Lower leg skin (tissue), 4 donors: ENCODE measurements around the gene TASP1. TPM values are rescaled to one million over a fixed set of nuclear protein-coding genes. Genes with fewer than 3 reads are reported as not detected.

ENCODE experiments used
- DNase-seq, 2 donors: peaks; one replicate each; pipeline ENCODE4 v3.0.0-alpha.2; 2019; ENCODE audit warnings: low spot score in 2 of 2
- H3K4me3 ChIP-seq: fragments of 200-600 bp; sonication (generic); 2 replicates; pipeline ENCODE4 v1.5.1; 2017; ENCODE audit warnings: mild to moderate bottlenecking, low read depth; ENCODE audit not compliant: poor library complexity, severe bottlenecking
- CTCF ChIP-seq, 3 donors: fragments of 450-650 bp; IDR thresholded peaks; one replicate each; pipeline ENCODE4 v1.5.1; 2016; ENCODE audit warnings: antibody characterized with exemption in 3 of 3, mild to moderate bottlenecking in 3 of 3, moderate library complexity in 2 of 3
- POLR2A ChIP-seq, 2 donors: fragments of 450-650 bp; IDR thresholded peaks; one replicate each; pipeline ENCODE4 v1.6.1; 2016 to 2017; ENCODE audit warnings: antibody characterized with exemption in 2 of 2, mild to moderate bottlenecking in 1 of 2, moderate library complexity in 1 of 2
- WGBS, 2 donors: methylation state at CpG; one replicate each; pipeline ENCODE4 v1.1.5; 2018; 5-methylcytosine and 5-hydroxymethylcytosine counted together
- intact Hi-C: fragments of 100-400 bp; cut with DNase I; formaldehyde crosslinking; loops from one replicate; pipeline ENCODE4 v1.15.0; 2023; ENCODE audit warnings: low total_unique reads
- total RNA-seq, 4 donors: library from RNA; depleted of rRNA; stranded (reverse); fragments of >200 nt; gene quantifications; one replicate each; pipeline ENCODE4 v1.1.0, GENCODE V29; 2016

TASP1 gene
- total RNA-seq, 4 donors from 2014 or later = 9.0 to 18.3 (median 12.7) TPM

GRCh38 chr20:13449868-13450434, 188.8 kb downstream of the TASP1 start:
- no peak overlapping the region for H3K4me3 ChIP-seq
- no peak for DNase-seq
- TF ChIP-seq CTCF (IDR thresholded peaks at IDR 0.05) (no peak), POLR2A (IDR thresholded peaks at IDR 0.05) (no peak)
- intact Hi-C loops = no loop called here
- WGBS, 2 donors = 81 to 83% methylated on average over 3 of the region's 3 CpGs

DNA sequence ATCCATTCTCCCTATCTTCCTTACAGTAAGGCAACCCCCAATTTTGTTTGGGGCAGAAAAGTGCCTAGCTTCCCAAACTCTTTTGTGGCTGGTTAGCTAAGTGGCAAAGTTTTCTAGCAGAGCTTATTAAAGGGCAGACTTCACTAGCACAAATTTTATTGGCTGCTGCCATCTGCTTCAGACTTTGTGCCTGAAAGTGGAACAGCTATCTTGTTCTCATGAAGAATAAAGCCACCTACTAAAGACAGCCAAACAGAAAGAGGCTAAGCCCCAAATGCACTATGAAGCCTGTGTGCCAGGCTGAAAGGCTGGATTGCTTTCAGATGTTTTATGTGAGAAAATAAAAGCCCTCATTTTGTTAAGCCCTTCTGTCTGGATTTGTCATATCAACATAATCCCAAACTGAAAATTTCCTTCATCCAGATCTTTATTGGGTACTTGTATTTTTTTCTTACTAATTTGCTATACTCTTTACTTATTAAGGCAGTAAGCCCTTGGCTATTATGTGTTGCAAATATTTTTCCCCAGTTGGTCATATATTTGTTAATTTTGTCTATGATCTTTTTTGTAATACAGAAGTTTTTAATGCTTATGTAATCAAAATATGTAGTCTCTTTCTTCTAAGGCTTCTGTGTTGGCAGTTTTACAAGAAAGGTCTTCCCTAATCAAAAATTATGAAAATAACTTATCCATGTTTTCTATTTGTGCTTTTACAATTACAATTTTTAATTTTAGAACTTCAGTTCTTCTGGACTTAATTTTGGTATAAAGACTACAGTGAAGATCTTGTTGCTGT, 191.1 kb downstream of the TASP1 start:
- TF ChIP-seq POLR2A (IDR thresholded peaks at IDR 0.05) (no peak), CTCF (IDR thresholded peaks at IDR 0.05) (no peak)
- intact Hi-C loops = no loop called here
- DNase-seq = no peak
- H3K4me3 ChIP-seq = no peak overlapping the region

GRCh38 chr20:13443690-13444089, 195.0 kb downstream of the TASP1 start:
- 87 to 90% methylated on average over 2 of the region's 2 CpGs for WGBS, 2 donors
- no peak overlapping the region for H3K4me3 ChIP-seq
- intact Hi-C loops = no loop called here
- TF ChIP-seq CTCF (IDR thresholded peaks at IDR 0.05) = no peak
- TF ChIP-seq POLR2A (IDR thresholded peaks at IDR 0.05) = no peak
- DNase-seq = no peak

DNA sequence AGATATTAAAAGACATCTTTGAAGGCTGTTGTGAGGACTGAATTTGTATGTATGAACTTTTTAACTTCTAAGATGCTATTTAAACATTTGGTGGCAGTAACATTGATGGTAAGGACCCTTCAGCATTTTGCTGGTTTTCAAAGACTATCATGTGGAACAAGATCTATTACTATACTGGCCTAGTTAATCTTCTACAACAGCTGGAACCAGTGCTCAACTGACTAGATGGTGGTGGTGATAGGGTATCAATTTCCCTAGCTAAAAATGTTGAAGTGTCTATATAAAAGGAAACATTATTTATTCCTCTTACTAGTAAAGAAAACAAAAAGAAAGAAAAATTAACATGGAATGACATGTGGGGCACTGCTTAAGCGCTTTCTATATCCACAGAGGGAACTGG, 195.7 kb downstream of the TASP1 start:
- intact Hi-C loops = no loop called here
- no peak overlapping the region for H3K4me3 ChIP-seq
- WGBS, 2 donors = 95 to 98% methylated on average over 1 of the region's 1 CpG
- no peak for TF ChIP-seq POLR2A (IDR thresholded peaks at IDR 0.05)
- no peak for TF ChIP-seq CTCF (IDR thresholded peaks at IDR 0.05)
- DNase-seq = no peak

DNA sequence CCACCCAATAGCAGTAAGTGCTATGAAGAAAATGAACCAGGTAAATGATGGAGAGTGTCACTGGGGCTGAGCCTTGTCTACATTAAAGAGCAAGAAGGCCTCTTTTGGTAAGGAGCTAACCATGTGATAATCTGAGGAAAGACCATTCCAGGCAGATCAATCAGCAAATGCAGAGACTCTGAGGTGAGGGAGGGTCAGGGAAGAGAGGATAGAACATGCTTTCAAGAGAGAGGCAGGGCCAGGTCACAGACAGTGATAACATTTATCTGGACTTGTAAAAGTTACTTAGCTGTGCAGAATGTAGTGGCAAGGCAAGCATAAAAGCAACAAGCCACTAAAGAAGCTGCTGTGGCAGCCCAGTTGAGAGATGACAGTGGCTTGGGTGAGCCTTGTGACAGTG, 197.3 kb downstream of the TASP1 start:
- H3K4me3 ChIP-seq = no peak overlapping the region
- DNase-seq = no peak
- no peak for TF ChIP-seq POLR2A (IDR thresholded peaks at IDR 0.05)
- no peak for TF ChIP-seq CTCF (IDR thresholded peaks at IDR 0.05)
- intact Hi-C loops = no loop called here
